ENCODE measurements around the gene KATNIP. TPM values are rescaled to one million over a fixed set of nuclear protein-coding genes. Genes with fewer than 3 reads are reported as not detected.

KATNIP gene
- total and polyA plus RNA-seq, 9 of the 15 experiments (the other 6 are each of a cell fraction or from before 2014, with no cell fraction given): 1.7 to 13.2 (median 8.0) TPM

DNA sequence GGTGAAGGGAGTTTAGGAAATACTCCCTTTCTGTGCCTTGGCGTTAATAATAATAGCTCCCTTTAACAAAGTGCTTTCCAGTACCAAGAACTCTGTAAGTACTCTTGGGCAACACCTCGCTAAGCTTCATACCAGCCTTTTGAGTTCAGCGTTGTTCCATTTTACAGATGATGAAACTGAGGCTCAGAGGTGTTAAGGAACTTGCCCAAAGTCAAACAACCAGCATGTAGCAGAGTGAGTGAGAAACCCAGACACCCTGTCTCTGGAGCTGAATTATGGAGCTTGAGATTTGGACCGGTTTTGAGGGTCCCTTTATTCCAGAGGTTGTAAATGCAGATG, 607 bp downstream of the KATNIP start:
- Histone ChIP-seq H3K9ac (ENCODE audit: insufficient read depth in 1 of 2, low read depth in 2 of 2, low read length in 2 of 2) (peak overlapping the region; percentile 77 to 90; a peak in 3 of 4 replicates), H3K4me2 (ENCODE audit: insufficient read depth, low read length) (peak overlapping the region; percentile 96), H3K9me3 (replicated peaks; ENCODE audit: control insufficient read depth, insufficient read depth, low read depth, low read length) (no peaks in the 10 kb centered on the region), H3K27me3 (ENCODE audit: control insufficient read depth in 2 of 2, insufficient read depth in 2 of 2, low read length in 2 of 2) (no peaks in the 10 kb centered on the region), H3K4me3 (peak overlapping the region; percentile 92), H3K27ac (ENCODE audit: extremely low read depth, low read depth, low read length) (peak overlapping the region; percentile 56), H3K79me2 (ENCODE audit: control insufficient read depth, insufficient read depth, low read length) (peaks cover 40% of the 10 kb centered on the region), H3K9me1 (ENCODE audit: control insufficient read depth, insufficient read depth, low read length) (no peaks in the 10 kb centered on the region), H4K20me1 (replicated peaks; ENCODE audit: control insufficient read depth, insufficient read depth, low read length) (peaks cover 16% of the 10 kb centered on the region), H3K36me3 (ENCODE audit: control insufficient read depth, insufficient read depth, low read length) (peaks cover 12% of the 10 kb centered on the region; the same call in 2 of the 3 replicates), H3K4me1 (replicated peaks in 1 of 2; ENCODE audit: control insufficient read depth in 2 of 2, insufficient read depth in 2 of 2, low read length in 2 of 2) (peaks cover 21 to 23% of the 10 kb centered on the region in 2 experiments), H2AFZ (ENCODE audit: low read depth, low read length) (peak overlapping the region; percentile 99)
- intact Hi-C loops (cut with micrococcal nuclease) (no loop called here), in situ Hi-C loops (cut with MboI) (no loop called here)
- POLR2A ChIA-PET: interaction anchor here (1.1 to 2.2 kb wide), 5 partner anchors 14 to 52 kb away, joined by 4 to 11 read pairs (median 6); no protein-coding TSS in a partner anchor
- WGBS (ENCODE audit: insufficient coverage, low coverage, missing lambda C conversion rate): 26% methylated on average over 4 of the region's 4 CpGs
- TSS peak; percentile 85 for BruUV-seq (replicated peaks)
- ATAC-seq (no peak), FAIRE-seq (no peak), DNase-seq (ENCODE audit: extremely low read depth in 1 of 4, low spot score in 3 of 4) (no peak)
- CTCF ChIA-PET (ENCODE audit: low intra/inter-chr PET ratio): no interaction called here
- TF ChIP-seq POLR2H (tag; IDR thresholded peaks at IDR 0.05; ENCODE audit: low read depth) (no peak), ZNF668 (CRISPR knock-in tag; IDR thresholded peaks at IDR 0.05) (no peak), AFF4 (CRISPR knock-in tag; IDR thresholded peaks at IDR 0.05) (no peak), ZNF384 (IDR thresholded peaks at IDR 0.05; ENCODE audit: low read depth, low read length) (no peak), ADNP (tag; IDR thresholded peaks at IDR 0.05) (peak; percentile 84), NCOR1 (IDR thresholded peaks at IDR 0.05) (no peak), NONO (IDR thresholded peaks at IDR 0.05; ENCODE audit: low read depth in 2 of 2, low read length in 1 of 2) (no peak), NUFIP1 (IDR thresholded peaks at IDR 0.05; ENCODE audit: partially characterized antibody) (no peak), KDM1A (IDR thresholded peaks at IDR 0.05) (peak; percentile 82 to 86; a peak in 3 of 4 replicates), SNRNP70 (optimal IDR thresholded peaks at IDR 0.05; ENCODE audit: low read depth, low read length) (no peak), STAT5B (CRISPR knock-in tag; IDR thresholded peaks at IDR 0.05) (no peak), CHD1 (IDR thresholded peaks at IDR 0.05; ENCODE audit: low read length) (no peak), FOSL1 (tag; conservative IDR thresholded peaks at IDR 0.05) (no peak), NFRKB (IDR thresholded peaks at IDR 0.05; ENCODE audit: low read depth) (0 out of 2 replicates have a peak, but pooled peaks have one; percentile 7)
- TF ChIP-seq, protein P1, sequence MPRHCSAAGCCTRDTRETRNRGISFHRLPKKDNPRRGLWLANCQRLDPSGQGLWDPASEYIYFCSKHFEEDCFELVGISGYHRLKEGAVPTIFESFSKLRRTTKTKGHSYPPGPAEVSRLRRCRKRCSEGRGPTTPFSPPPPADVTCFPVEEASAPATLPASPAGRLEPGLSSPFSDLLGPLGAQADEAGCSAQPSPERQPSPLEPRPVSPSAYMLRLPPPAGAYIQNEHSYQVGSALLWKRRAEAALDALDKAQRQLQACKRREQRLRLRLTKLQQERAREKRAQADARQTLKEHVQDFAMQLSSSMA (CRISPR knock-in tag; IDR thresholded peaks at IDR 0.05): no peak
- TF ChIP-seq, protein P2, sequence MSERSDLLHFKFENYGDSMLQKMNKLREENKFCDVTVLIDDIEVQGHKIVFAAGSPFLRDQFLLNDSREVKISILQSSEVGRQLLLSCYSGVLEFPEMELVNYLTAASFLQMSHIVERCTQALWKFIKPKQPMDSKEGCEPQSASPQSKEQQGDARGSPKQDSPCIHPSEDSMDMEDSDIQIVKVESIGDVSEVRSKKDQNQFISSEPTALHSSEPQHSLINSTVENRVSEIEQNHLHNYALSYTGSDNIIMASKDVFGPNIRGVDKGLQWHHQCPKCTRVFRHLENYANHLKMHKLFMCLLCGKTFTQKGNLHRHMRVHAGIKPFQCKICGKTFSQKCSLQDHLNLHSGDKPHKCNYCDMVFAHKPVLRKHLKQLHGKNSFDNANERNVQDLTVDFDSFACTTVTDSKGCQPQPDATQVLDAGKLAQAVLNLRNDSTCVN (CRISPR knock-in tag; IDR thresholded peaks at IDR 0.05): no peak
- TF ChIP-seq, protein P3, sequence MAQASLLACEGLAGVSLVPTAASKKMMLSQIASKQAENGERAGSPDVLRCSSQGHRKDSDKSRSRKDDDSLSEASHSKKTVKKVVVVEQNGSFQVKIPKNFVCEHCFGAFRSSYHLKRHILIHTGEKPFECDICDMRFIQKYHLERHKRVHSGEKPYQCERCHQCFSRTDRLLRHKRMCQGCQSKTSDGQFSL (CRISPR knock-in tag; IDR thresholded peaks at IDR 0.05): peak; percentile 64
- TF ChIP-seq, protein P3 (tag; IDR thresholded peaks at IDR 0.05): peak in 1 of 2 experiments; percentile 61; a peak in 1 of 4 replicates

Measured in K562 (cell line).